Nephron progenitor cell (in vitro differentiated cells): ENCODE data around the gene HDHD5.

Experiments
- DNase-seq: peaks from one replicate; pipeline ENCODE4 v3.0.0; 2021
- H3K27ac Mint-ChIP-seq: 2 replicates; pipeline ENCODE4 v1.8.0; 2021; ENCODE audit warnings: mild to moderate bottlenecking, moderate library complexity, mixed read lengths
- H3K27me3 Mint-ChIP-seq: 2 replicates; pipeline ENCODE4 v1.8.0; 2021; ENCODE audit warnings: mild to moderate bottlenecking, low read depth, mixed read lengths; ENCODE audit not compliant: poor library complexity
- H3K36me3 Mint-ChIP-seq: 2 replicates; pipeline ENCODE4 v1.8.0; 2021; ENCODE audit warnings: low read depth, mixed read lengths
- H3K4me1 Mint-ChIP-seq: 2 replicates; pipeline ENCODE4 v1.8.0; 2021; ENCODE audit warnings: mixed read lengths
- H3K4me3 Mint-ChIP-seq: 2 replicates; pipeline ENCODE4 v1.8.0; 2021; ENCODE audit warnings: mild to moderate bottlenecking, moderate library complexity, mixed read lengths
- H3K9me3 Mint-ChIP-seq: 2 replicates; pipeline ENCODE4 v1.8.0; 2021; ENCODE audit warnings: mild to moderate bottlenecking, moderate library complexity, mixed read lengths
- CTCF ChIP-seq: fragments of 200-600 bp; sonication (generic); IDR thresholded peaks from 2 replicates; pipeline ENCODE4 v1.5.0; 2021; ENCODE audit warnings: antibody characterized with exemption

HDHD5 gene

DNA sequence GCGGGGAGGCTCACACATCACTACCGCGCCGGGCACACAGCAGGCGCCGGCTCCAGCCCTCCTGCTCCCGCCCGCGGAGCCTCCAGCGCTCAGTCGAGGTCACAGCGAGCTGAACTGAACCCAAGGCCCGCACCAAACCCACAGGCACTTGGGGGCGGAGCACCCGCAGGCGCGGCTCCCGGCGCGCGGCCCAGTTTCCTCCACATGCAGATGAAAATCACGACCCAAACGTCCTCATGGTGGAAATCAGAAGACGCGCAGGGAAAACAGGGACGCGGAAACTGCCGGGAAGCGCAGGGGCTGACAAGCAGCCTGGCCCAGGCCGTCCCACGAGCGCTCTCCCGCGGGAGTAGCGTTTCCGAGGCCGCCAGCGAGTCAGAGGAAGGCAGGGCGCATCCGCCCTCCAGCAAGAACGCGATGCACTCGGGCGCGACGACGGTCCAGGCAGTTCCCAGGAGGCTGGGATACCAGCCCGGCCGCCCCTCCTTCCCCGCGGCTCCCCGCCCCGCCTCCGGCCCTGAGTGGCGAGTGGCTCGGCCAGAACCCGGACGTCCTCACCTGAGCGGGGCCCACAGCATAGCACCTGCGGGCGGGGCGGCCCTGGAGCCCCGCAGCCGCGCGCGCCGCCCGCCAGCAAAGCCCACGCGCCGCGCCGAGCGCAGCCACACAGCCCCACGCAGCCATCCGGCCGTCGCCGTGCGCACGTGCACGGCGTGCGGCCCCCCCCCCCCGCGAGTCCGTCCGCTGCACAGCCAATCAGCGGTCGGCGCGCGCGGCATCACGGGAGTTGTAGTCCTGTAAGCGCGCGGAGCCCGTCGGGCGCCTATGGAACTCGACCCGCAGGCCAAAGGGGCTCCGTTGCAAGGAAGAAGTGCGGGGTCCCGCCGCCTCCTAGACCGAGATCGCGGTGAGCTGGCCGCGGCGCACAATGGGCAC is at the start of gene HDHD5:
Gene HDHD5 (minus strand): TSS at position 710 of the 936 bp plus-strand sequence. CDS start 26 bp downstream, at position 684.
- Mint-ChIP-seq H3K4me3 (peak within 1 kb of the TSS; percentile 87), H3K36me3 (peaks cover 7% of the 10 kb centered on the region), H3K27me3 (peaks cover 3% of the 10 kb centered on the region), H3K27ac (peak within 1 kb of the TSS; percentile 92), H3K4me1 (peaks cover 27% of the 10 kb centered on the region), H3K9me3 (no peaks in the 10 kb centered on the region)
- peak; percentile 92 for DNase-seq
- no peak for TF ChIP-seq CTCF

- no peak for DNase-seq
- Mint-ChIP-seq H3K27ac (peak overlapping the region; percentile 68), H3K9me3 (no peaks in the 10 kb centered on the region), H3K4me3 (no peak overlapping the region), H3K36me3 (no peaks in the 10 kb centered on the region), H3K27me3 (peaks cover 6% of the 10 kb centered on the region), H3K4me1 (peaks cover 29% of the 10 kb centered on the region)
- no peak for TF ChIP-seq CTCF
These were observed 46.4 kb upstream of the HDHD5 start for GRCh38 chr22:17205432-17205831.

- H3K9me3 Mint-ChIP-seq = no peaks in the 10 kb centered on the region
- no peak for TF ChIP-seq CTCF
- no peak for DNase-seq
- no peaks in the 10 kb centered on the region for H3K36me3 Mint-ChIP-seq
- peaks cover 52% of the 10 kb centered on the region for H3K4me1 Mint-ChIP-seq
- H3K27me3 Mint-ChIP-seq = peaks cover 3% of the 10 kb centered on the region
- H3K27ac Mint-ChIP-seq = peak overlapping the region; percentile 77
- no peak overlapping the region for H3K4me3 Mint-ChIP-seq
These were observed 42.3 kb upstream of the HDHD5 start for GRCh38 chr22:17201285-17201945.

DNA sequence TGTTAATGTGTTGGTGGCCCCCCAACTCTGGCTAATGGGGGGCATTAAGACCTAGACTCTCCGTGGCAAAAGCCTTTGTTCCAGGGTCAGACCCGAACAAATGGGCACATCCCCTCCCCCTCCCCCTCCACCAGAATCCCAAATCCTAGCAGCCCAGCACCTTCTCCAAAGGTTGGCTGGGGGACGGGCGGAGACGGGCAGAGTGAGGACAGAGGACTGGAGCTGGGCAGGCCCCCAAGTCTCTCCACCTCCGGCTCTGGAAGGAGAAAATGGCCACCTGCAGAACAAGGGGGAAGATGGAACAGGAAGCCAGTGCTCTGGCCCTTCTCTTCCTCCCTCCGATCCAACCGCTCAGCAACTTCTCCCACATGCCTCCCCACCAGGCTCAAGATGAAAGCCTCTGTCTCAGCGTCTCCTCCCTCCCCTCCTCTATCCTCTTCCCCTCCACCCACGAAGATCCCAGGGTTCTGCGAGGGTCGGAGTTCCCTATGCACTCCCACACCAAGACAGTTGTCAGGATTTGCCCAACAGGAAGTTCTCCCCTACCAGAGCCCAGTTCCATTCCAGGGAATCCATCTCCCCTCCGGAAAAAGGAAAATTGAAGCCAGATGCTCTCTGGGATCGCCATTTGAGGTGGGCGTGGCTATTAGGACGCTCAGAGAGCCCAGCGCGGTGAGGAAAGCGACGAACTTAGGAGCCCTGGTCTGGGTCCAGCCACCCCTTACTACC is 40.1 kb upstream of the HDHD5 start:
- peak overlapping the region; percentile 81 for H3K4me3 Mint-ChIP-seq
- peak; percentile 65 for DNase-seq
- H3K27ac Mint-ChIP-seq = peak overlapping the region; percentile 97
- H3K27me3 Mint-ChIP-seq = peaks cover 3% of the 10 kb centered on the region
- peaks cover 64% of the 10 kb centered on the region for H3K4me1 Mint-ChIP-seq
- H3K36me3 Mint-ChIP-seq = no peaks in the 10 kb centered on the region
- H3K9me3 Mint-ChIP-seq = no peaks in the 10 kb centered on the region
- no peak for TF ChIP-seq CTCF

GRCh38 chr22:17198170-17199002 is 39.3 kb upstream of the HDHD5 start:
- Mint-ChIP-seq H3K9me3 (no peaks in the 10 kb centered on the region), H3K4me1 (peaks cover 62% of the 10 kb centered on the region), H3K27me3 (peaks cover 2% of the 10 kb centered on the region), H3K4me3 (peak overlapping the region; percentile 81), H3K36me3 (no peaks in the 10 kb centered on the region), H3K27ac (peak overlapping the region; percentile 97)
- no peak for TF ChIP-seq CTCF
- DNase-seq = peak; percentile 62
